GM12878 (cell line): ENCODE measurements around the gene BICRAL. TPM values are rescaled to one million over a fixed set of nuclear protein-coding genes. Genes with fewer than 3 reads are reported as not detected.

ENCODE experiments used
- ATF7 ChIP-seq: fragments of 450-650 bp; IDR thresholded peaks from 2 replicates; pipeline ENCODE4 v1.6.1; 2016; ENCODE audit warnings: low read depth, mild to moderate bottlenecking
- BHLHE40 ChIP-seq, 2 experiments: fragments of 450-650 bp in 1 of 2; IDR thresholded peaks; 2 replicates each; pipeline ENCODE4 v1.6.1; 2011 to 2017; ENCODE audit warnings: low read depth in 2 of 2, borderline replicate concordance in 1 of 2, improper control_type of control experiment in 1 of 2, low read length in 1 of 2, mild to moderate bottlenecking in 1 of 2
- CBFB ChIP-seq: IDR thresholded peaks from 2 replicates; pipeline ENCODE4 v1.6.1; 2016; ENCODE audit warnings: antibody characterized with exemption, low read depth
- CREM ChIP-seq: IDR thresholded peaks from 2 replicates; pipeline ENCODE4 v1.6.1; 2014; ENCODE audit warnings: antibody characterized with exemption, low read depth
- ESRRA ChIP-seq: IDR thresholded peaks from 2 replicates; pipeline ENCODE4 v1.6.1; 2012; ENCODE audit warnings: mild to moderate bottlenecking, low read length, improper control_type of control experiment
- GABPA ChIP-seq: IDR thresholded peaks from 2 replicates; pipeline ENCODE4 v1.6.1; 2014; ENCODE audit warnings: antibody characterized with exemption, low read depth, mild to moderate bottlenecking, inconsistent platforms
- KDM1A ChIP-seq: fragments of 200-600 bp; sonication (generic); IDR thresholded peaks from 2 replicates; pipeline ENCODE4 v1.6.1; 2016; ENCODE audit warnings: borderline replicate concordance
- MEF2A ChIP-seq: IDR thresholded peaks from 2 replicates; pipeline ENCODE4 v1.6.1; 2011; ENCODE audit warnings: low read depth, mild to moderate bottlenecking, low read length, moderate library complexity; ENCODE audit not compliant: insufficient read depth
- NR2C1 ChIP-seq: fragments of 450-650 bp; IDR thresholded peaks from 2 replicates; pipeline ENCODE4 v1.6.1; 2017; ENCODE audit warnings: antibody characterized with exemption, mild to moderate bottlenecking, moderate library complexity
- NR2F1 ChIP-seq: fragments of 450-650 bp; conservative IDR thresholded peaks from 2 replicates; pipeline ENCODE4 v1.6.1; 2017; ENCODE audit warnings: mild to moderate bottlenecking
- PAX5 ChIP-seq: IDR thresholded peaks from 2 replicates; pipeline ENCODE4 v1.6.1; 2011; ENCODE audit warnings: low read depth, low read length, borderline replicate concordance
- RAD21 ChIP-seq: IDR thresholded peaks from 2 replicates; pipeline ENCODE4 v1.6.1; 2011; ENCODE audit warnings: mild to moderate bottlenecking, low read depth, low read length, moderate library complexity; ENCODE audit not compliant: insufficient read depth
- RBBP5 ChIP-seq: fragments of 200-600 bp; sonication (generic); conservative IDR thresholded peaks from 2 replicates; pipeline ENCODE4 v1.6.1; 2016
- SMC3 ChIP-seq: IDR thresholded peaks from 2 replicates; pipeline ENCODE4 v1.6.1; 2011; ENCODE audit warnings: low read length, improper control_type of control experiment, borderline replicate concordance
- SPI1 ChIP-seq: IDR thresholded peaks from 2 replicates; pipeline ENCODE4 v1.6.1; 2011; ENCODE audit warnings: low read depth, mild to moderate bottlenecking, low read length, moderate library complexity, borderline replicate concordance; ENCODE audit not compliant: insufficient read depth
- SRF ChIP-seq, 2 experiments: IDR thresholded peaks; 2 replicates each; pipeline ENCODE4 v1.6.1; 2011; ENCODE audit warnings: low read depth in 2 of 2, low read length in 2 of 2, mild to moderate bottlenecking in 1 of 2, moderate library complexity in 1 of 2
- WRNIP1 ChIP-seq: IDR thresholded peaks from 2 replicates; pipeline ENCODE4 v1.6.1; 2011; ENCODE audit warnings: low read depth, low read length, improper control_type of control experiment, borderline replicate concordance
- YY1 ChIP-seq: IDR thresholded peaks from 2 replicates; pipeline ENCODE4 v1.6.1; 2011; ENCODE audit warnings: low read depth, mild to moderate bottlenecking, low read length
- ZNF207 ChIP-seq: fragments of 450-650 bp; IDR thresholded peaks from 2 replicates; pipeline ENCODE4 v1.6.1; 2014; ENCODE audit warnings: antibody characterized with exemption, mild to moderate bottlenecking, borderline replicate concordance
- ZNF217 ChIP-seq: fragments of 450-650 bp; IDR thresholded peaks from 2 replicates; pipeline ENCODE4 v1.6.1; 2017; ENCODE audit warnings: antibody characterized with exemption, mild to moderate bottlenecking
- ZSCAN29 ChIP-seq: fragments of 450-650 bp; IDR thresholded peaks from 2 replicates; pipeline ENCODE4 v1.6.1; 2017; ENCODE audit warnings: mild to moderate bottlenecking, moderate library complexity
- polyA plus RNA-seq, 11 experiments: library from polyadenylated mRNA; depleted of rRNA in 4 of 11; unstranded in 6 of 11; stranded (reverse) in 5 of 11; fragments of >200 nt; fragmentation: Nextera tagmentation in 4 of 11; fragmentation: Illumina TruSeq in 1 of 11; extraction: Ambion mirVana in 4 of 11; extraction: Trizol in 1 of 11; gene quantifications; 1 replicate in 1 of 11; 2 replicates in 10 of 11; pipeline versions ENCODE4 v1.2.1 to v1.2.3, GENCODE V29; 2011 to 2016; ENCODE audit warnings: inconsistent platforms in 2 of 11, missing spikeins in 2 of 11, low read depth in 1 of 11
- total RNA-seq, 4 experiments: library from RNA; depleted of rRNA in 3 of 4; stranded (reverse); fragments of >200 nt in 3 of 4; fragmentation: Illumina TruSeq in 1 of 4; extraction: Trizol in 1 of 4; gene quantifications; 2 replicates each; pipeline versions ENCODE4 v1.2.1 to v1.2.3, GENCODE V29; 2013 to 2021
- TF ChIP-seq, protein P1 (sequence below): fragments of 450-650 bp; IDR thresholded peaks from 2 replicates; pipeline ENCODE4 v1.6.1; 2017; ENCODE audit warnings: antibody characterized with exemption, mild to moderate bottlenecking, moderate library complexity
- TF ChIP-seq, protein P2 (sequence below): fragments of 450-650 bp; formaldehyde crosslinking; IDR thresholded peaks from 2 replicates; pipeline ENCODE4 v1.5.0; 2022; ENCODE audit warnings: mild to moderate bottlenecking, missing genetic modification characterization

BICRAL gene
- total and polyA plus RNA-seq, 10 of the 15 experiments (the other 5 are each of a cell fraction or from before 2014, with no cell fraction given) = 1.9 to 16.6 (median 8.5) TPM

DNA sequence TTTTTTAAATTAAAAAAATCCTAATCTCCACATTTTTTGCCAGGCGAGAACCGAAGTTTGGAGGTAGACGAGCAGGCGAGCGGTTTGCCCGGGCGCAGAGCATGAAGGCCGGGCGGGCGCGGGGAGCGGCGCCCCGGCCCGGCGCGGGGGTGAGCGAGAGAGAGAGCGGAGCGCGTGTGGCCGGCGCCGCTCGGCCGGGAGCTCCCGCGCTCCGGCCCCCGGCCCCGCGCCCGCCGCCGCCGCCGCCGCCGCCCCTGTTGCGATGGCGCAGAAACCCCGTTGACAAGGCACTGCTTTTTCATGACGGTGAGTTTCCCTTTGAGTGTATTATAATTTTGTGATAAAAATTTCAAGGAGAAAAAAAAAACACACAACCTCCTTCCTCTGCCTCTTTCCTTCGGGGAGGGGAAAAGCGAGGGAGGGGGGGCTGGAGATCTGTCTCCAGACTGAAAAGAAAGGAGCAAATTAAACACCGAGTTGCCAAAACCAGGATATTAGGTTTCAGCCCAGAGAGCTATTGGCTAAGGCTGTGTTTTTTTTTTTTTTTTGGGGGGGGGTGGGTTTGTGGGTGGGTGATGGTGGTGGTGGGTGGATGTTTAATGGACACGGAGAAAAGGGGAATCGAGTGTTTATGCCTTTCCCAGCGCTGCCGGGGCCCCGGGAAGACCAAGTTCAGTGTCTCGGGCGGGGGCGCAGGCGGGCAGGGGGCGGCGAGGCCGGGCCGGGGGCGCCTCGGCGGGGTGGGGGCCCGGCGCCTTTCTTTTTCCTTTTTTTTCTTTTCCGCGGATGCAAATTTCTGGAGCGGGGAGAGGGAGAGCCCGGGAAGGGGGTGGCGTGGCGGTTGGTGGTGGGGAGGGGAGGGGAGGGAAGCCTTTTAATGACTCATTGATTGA lies at the start of gene BICRAL (continued):
- TF ChIP-seq, protein P1, sequence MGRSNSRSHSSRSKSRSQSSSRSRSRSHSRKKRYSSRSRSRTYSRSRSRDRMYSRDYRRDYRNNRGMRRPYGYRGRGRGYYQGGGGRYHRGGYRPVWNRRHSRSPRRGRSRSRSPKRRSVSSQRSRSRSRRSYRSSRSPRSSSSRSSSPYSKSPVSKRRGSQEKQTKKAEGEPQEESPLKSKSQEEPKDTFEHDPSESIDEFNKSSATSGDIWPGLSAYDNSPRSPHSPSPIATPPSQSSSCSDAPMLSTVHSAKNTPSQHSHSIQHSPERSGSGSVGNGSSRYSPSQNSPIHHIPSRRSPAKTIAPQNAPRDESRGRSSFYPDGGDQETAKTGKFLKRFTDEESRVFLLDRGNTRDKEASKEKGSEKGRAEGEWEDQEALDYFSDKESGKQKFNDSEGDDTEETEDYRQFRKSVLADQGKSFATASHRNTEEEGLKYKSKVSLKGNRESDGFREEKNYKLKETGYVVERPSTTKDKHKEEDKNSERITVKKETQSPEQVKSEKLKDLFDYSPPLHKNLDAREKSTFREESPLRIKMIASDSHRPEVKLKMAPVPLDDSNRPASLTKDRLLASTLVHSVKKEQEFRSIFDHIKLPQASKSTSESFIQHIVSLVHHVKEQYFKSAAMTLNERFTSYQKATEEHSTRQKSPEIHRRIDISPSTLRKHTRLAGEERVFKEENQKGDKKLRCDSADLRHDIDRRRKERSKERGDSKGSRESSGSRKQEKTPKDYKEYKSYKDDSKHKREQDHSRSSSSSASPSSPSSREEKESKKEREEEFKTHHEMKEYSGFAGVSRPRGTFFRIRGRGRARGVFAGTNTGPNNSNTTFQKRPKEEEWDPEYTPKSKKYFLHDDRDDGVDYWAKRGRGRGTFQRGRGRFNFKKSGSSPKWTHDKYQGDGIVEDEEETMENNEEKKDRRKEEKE = no peak
- TF ChIP-seq ATF7 = no peak
- 0 out of 2 replicates have a peak, but pooled peaks have one; percentile 65 for TF ChIP-seq YY1
- no peak for TF ChIP-seq BHLHE40 (IDR thresholded peaks at IDR 0.05; ENCODE audit: borderline replicate concordance in 1 of 2, low read depth in 2 of 2, low read length in 1 of 2)
- TF ChIP-seq RBBP5 = no peak
- TF ChIP-seq MEF2A = 0 out of 2 replicates have a peak, but pooled peaks have one; percentile 4
- no peak for TF ChIP-seq ZNF207
- no peak for TF ChIP-seq KDM1A
- no peak for TF ChIP-seq SMC3
- peak; percentile 14; the same call in 1 of the 2 replicates for TF ChIP-seq CREM
- peak; percentile 27; the same call in 1 of the 2 replicates for TF ChIP-seq CBFB
- TF ChIP-seq NR2C1 = no peak
- no peak for TF ChIP-seq RAD21
- no peak for TF ChIP-seq SPI1
- no peak for TF ChIP-seq GABPA
- TF ChIP-seq NR2F1 = no peak
- no peak for TF ChIP-seq ZNF217
- TF ChIP-seq SRF (IDR thresholded peaks at IDR 0.05; ENCODE audit: low read depth in 2 of 2, low read length in 2 of 2) = no peak
- TF ChIP-seq WRNIP1 = no peak
- no peak for TF ChIP-seq PAX5
- TF ChIP-seq, protein P2, sequence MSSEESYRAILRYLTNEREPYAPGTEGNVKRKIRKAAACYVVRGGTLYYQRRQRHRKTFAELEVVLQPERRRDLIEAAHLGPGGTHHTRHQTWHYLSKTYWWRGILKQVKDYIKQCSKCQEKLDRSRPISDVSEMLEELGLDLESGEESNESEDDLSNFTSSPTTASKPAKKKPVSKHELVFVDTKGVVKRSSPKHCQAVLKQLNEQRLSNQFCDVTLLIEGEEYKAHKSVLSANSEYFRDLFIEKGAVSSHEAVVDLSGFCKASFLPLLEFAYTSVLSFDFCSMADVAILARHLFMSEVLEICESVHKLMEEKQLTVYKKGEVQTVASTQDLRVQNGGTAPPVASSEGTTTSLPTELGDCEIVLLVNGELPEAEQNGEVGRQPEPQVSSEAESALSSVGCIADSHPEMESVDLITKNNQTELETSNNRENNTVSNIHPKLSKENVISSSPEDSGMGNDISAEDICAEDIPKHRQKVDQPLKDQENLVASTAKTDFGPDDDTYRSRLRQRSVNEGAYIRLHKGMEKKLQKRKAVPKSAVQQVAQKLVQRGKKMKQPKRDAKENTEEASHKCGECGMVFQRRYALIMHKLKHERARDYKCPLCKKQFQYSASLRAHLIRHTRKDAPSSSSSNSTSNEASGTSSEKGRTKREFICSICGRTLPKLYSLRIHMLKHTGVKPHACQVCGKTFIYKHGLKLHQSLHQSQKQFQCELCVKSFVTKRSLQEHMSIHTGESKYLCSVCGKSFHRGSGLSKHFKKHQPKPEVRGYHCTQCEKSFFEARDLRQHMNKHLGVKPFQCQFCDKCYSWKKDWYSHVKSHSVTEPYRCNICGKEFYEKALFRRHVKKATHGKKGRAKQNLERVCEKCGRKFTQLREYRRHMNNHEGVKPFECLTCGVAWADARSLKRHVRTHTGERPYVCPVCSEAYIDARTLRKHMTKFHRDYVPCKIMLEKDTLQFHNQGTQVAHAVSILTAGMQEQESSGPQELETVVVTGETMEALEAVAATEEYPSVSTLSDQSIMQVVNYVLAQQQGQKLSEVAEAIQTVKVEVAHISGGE (CRISPR knock-in tag) = no peak
- no peak for TF ChIP-seq ESRRA
- TF ChIP-seq ZSCAN29 = no peak
